Measurements from ENCODE around the gene SNAI1. TPM values are rescaled to one million over a fixed set of nuclear protein-coding genes. Genes with fewer than 3 reads are reported as not detected.
A peak's percentile ranks its signal among the peaks of the same experiment; 100 is the strongest.

The SNAI1 gene
- total RNA-seq, 2 experiments from 2014 or later: 1.7 to 2.5 TPM

GRCh38 chr20:49938173-49939163 is 44.3 kb upstream of the SNAI1 start:
- no peak overlapping the region for H3K4me3 ChIP-seq (ENCODE audit: low read length)
- H3K4me1 ChIP-seq (ENCODE audit: insufficient read depth, low read length): peaks cover 49% of the 10 kb centered on the region
- no peaks in the 10 kb centered on the region for H3K9me3 ChIP-seq (ENCODE audit: control insufficient read depth in 1 of 2, insufficient read depth in 1 of 2, low read length in 2 of 2)
- DNase-seq: no peak
- H3K4me1 Mint-ChIP-seq (ENCODE audit: low read depth): peaks cover 55% of the 10 kb centered on the region
- no peak for TF ChIP-seq CTCF (IDR thresholded peaks at IDR 0.05)
- H3K27me3 ChIP-seq (ENCODE audit: control insufficient read depth in 1 of 2, insufficient read depth in 2 of 2, low read length in 2 of 2): no peaks in the 10 kb centered on the region
- peak overlapping the region; percentile 57 for H3K27ac Mint-ChIP-seq
- ChIA-PET CTCF (interaction anchor here (1.3 to 3.0 kb wide), 3 partner anchors 40 to 148 kb away, joined by 3 to 13 read pairs (median 3); no protein-coding TSS in a partner anchor), POLR2A (interaction anchor here (0.8 to 0.9 kb wide), 2 partner anchors 24 to 178 kb away, joined by 3 to 4 read pairs; no protein-coding TSS in a partner anchor)
- H3K27ac ChIP-seq (ENCODE audit: low read depth in 1 of 2, low read length in 2 of 2): no peak overlapping the region
- H3K36me3 ChIP-seq (ENCODE audit: insufficient read depth, low read length): peaks cover 38% of the 10 kb centered on the region
- no peaks in the 10 kb centered on the region for H3K9me3 Mint-ChIP-seq
- no peaks in the 10 kb centered on the region for H3K27me3 Mint-ChIP-seq
- intact Hi-C loops (cut with DNase I, micrococcal nuclease): loop anchor here in 1 of 2 experiments (5.0 to 10.0 kb wide), 2 partner anchors 226 to 894 kb away; partner anchors contain the start of genes B4GALT5 and CSE1L
- peak overlapping the region; percentile 93 for H3K4me3 Mint-ChIP-seq
- H3K36me3 Mint-ChIP-seq (ENCODE audit: low read depth): peaks cover 59% of the 10 kb centered on the region
- no peak for ATAC-seq (ENCODE audit: poor library complexity)

GRCh38 chr20:49941456-49941855 is 41.3 kb upstream of the SNAI1 start:
- TF ChIP-seq CTCF (IDR thresholded peaks at IDR 0.05): no peak
- no peaks in the 10 kb centered on the region for H3K9me3 ChIP-seq (ENCODE audit: control insufficient read depth in 1 of 2, insufficient read depth in 1 of 2, low read length in 2 of 2)
- ChIA-PET POLR2A (no interaction called here), CTCF (no interaction called here)
- ATAC-seq (ENCODE audit: poor library complexity): no peak
- Mint-ChIP-seq H3K27me3 (no peaks in the 10 kb centered on the region), H3K9me3 (no peaks in the 10 kb centered on the region), H3K4me3 (peak overlapping the region; percentile 56), H3K27ac (peak overlapping the region; percentile 59), H3K36me3 (ENCODE audit: low read depth) (peaks cover 84% of the 10 kb centered on the region), H3K4me1 (ENCODE audit: low read depth) (peaks cover 49% of the 10 kb centered on the region)
- H3K27ac ChIP-seq (ENCODE audit: low read depth in 1 of 2, low read length in 2 of 2): no peak overlapping the region
- intact Hi-C loops (cut with DNase I, micrococcal nuclease): no loop called here
- DNase-seq: no peak
- H3K36me3 ChIP-seq (ENCODE audit: insufficient read depth, low read length): peaks cover 65% of the 10 kb centered on the region
- no peak overlapping the region for H3K4me3 ChIP-seq (ENCODE audit: low read length)
- H3K4me1 ChIP-seq (ENCODE audit: insufficient read depth, low read length): peaks cover 34% of the 10 kb centered on the region
- no peaks in the 10 kb centered on the region for H3K27me3 ChIP-seq (ENCODE audit: control insufficient read depth in 1 of 2, insufficient read depth in 2 of 2, low read length in 2 of 2)

GRCh38 chr20:49942303-49942702 is 40.5 kb upstream of the SNAI1 start:
- CTCF ChIA-PET: no interaction called here
- TF ChIP-seq CTCF (IDR thresholded peaks at IDR 0.05): no peak
- H3K4me3 ChIP-seq (ENCODE audit: low read length): no peak overlapping the region
- H3K9me3 Mint-ChIP-seq: no peaks in the 10 kb centered on the region
- intact Hi-C loops (cut with DNase I, micrococcal nuclease): no loop called here
- no peaks in the 10 kb centered on the region for H3K27me3 ChIP-seq (ENCODE audit: control insufficient read depth in 1 of 2, insufficient read depth in 2 of 2, low read length in 2 of 2)
- H3K4me3 Mint-ChIP-seq: no peak overlapping the region
- no peak overlapping the region for H3K27ac Mint-ChIP-seq
- ATAC-seq (ENCODE audit: poor library complexity) (no peak), DNase-seq (no peak)
- H3K36me3 Mint-ChIP-seq (ENCODE audit: low read depth): peaks cover 84% of the 10 kb centered on the region
- POLR2A ChIA-PET: no interaction called here
- H3K9me3 ChIP-seq (ENCODE audit: control insufficient read depth in 1 of 2, insufficient read depth in 1 of 2, low read length in 2 of 2): no peaks in the 10 kb centered on the region
- no peak overlapping the region for H3K27ac ChIP-seq (ENCODE audit: low read depth in 1 of 2, low read length in 2 of 2)
- H3K36me3 ChIP-seq (ENCODE audit: insufficient read depth, low read length): peaks cover 72% of the 10 kb centered on the region
- H3K4me1 ChIP-seq (ENCODE audit: insufficient read depth, low read length): peaks cover 29% of the 10 kb centered on the region
- H3K4me1 Mint-ChIP-seq (ENCODE audit: low read depth): peaks cover 44% of the 10 kb centered on the region
- H3K27me3 Mint-ChIP-seq: no peaks in the 10 kb centered on the region
